Fibroblast of skin of right biceps (primary cell): ENCODE data around the gene CCDC87.
"Not testable (repeated sequence)": the region's sequence is repeated elsewhere in the genome, so short reads cannot be mapped to it uniquely, and the experiment has no call there.

Experiments
- DNase-seq: peaks from one replicate; pipeline ENCODE4 v3.0.0-alpha.2; 2013

The CCDC87 gene

DNA sequence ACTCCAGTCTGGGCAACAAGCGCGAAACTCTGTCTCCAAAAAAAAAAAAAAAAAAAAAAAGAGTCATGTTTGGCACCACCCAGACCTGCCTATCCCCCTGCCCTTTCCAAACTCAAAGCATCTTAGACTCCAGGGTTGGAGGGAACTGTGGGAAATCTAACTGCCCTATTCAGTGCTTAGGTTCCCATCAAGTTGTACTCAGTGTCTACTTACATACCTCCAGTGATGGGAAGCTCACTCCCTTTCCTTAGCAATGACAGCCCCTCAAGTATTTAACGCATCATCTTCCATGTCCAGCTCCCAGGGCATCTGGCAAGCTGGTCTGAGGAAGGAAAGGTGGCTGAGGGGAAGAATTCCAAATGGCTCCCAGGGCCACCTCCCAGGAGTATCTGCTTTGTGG lies 43.2 kb downstream of the CCDC87 start:
- no peak for DNase-seq

GRCh38 chr11:66548774-66549630 lies 43.9 kb downstream of the CCDC87 start:
- DNase-seq: no peak

DNA sequence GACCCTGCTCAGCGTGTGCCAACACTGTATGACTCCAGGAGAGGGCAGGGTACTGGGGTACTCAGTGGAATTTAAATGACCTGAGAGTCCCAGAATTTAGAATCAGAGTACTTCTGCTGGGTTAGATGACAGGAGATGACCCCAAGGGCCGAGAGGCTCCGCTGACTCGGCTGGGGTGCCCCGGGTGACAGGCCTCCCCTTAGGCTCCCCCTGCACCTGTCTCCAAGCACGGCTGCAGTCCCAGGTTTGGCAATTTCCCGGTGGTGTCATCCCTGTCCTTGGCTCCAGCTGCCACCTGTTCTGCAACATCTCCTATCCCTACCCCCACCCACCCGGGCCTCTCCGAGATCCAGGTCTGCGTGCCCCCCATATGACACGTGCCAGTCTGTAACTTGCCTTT lies 44.8 kb downstream of the CCDC87 start:
- no peak for DNase-seq

DNA sequence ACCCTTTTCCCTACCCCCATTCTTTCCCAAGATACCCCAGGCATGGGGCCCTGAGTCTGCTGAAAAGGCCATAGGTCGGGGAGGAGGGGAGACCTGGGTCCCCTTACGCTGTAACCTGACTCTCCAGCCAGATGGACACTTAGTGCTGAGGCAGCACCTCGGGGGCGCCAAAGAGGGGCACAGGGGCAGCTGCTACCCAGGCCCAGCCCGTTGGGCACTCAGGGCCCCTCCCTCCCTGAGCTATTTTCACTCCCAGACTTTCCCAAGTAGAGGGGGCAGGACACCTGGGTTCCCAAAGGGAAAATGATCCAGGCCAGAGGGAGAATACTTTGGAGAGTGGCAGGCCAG lies 45.2 kb downstream of the CCDC87 start:
- DNase-seq: no peak

GRCh38 chr11:66546966-66547661 lies 45.7 kb downstream of the CCDC87 start:
- no peak for DNase-seq

GRCh38 chr11:66546368-66546965 lies 46.4 kb downstream of the CCDC87 start, which contains the start of gene ACTN3:
ACTN3 (plus strand) TSS chr11:66546903; CDS start chr11:66546938, 35 bp downstream.
- peak; percentile 45 for DNase-seq

GRCh38 chr11:66545701-66546367 lies 47.0 kb downstream of the CCDC87 start, which contains the start of gene ZDHHC24:
ZDHHC24 (minus strand) TSS chr11:66546048; CDS start chr11:66546003, 45 bp downstream.
- DNase-seq: peak; percentile 97

- DNase-seq: not testable (repeated sequence)
Measured at GRCh38 chr11:66544952-66545351, 47.9 kb downstream of the CCDC87 start.

DNA sequence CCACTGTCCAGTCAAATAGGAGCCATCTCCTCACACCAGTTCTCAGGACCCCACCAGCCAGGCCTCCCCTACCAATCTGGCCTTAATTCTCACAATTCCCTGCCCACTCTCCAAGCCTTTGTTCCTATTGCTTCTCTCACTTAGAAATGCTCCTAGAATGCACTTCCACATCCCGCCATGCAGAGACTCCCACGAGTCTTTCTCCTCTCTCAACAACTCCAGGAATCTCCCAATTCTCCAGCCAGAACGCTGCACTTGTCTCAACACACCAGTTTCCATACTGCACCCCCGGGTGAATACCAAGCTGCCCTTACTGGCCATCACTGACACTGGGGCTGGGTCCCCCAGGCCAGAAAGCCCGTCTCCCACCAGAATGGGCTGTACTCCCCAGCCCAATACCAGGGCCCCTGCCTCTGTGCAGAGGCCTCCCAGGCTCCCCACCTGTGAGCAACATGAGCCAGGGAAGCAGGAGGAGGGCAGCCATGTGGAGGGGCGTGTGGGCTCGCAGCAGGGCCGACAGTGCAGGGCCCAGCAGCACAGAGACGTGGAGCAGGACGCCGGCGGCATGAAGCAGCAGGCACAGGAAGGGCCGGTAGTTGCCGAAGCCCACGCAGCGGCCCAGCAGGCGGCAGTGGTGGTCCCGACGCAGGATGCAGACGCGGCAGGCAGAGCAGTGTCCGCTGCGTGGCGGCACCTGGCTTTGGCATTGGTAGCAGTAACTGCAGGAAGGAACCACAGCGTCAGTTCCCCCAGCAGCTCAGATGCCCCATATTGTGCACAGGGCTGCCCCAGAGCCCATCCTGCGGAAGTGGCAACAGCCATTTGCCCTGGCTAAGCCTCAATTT lies 49.4 kb downstream of the CCDC87 start:
- DNase-seq: peak; percentile 57

- DNase-seq: no peak
Measured at GRCh38 chr11:66542362-66542761, 50.5 kb downstream of the CCDC87 start.

- no peak for DNase-seq
Measured at GRCh38 chr11:66541892-66542291, 51.0 kb downstream of the CCDC87 start.

DNA sequence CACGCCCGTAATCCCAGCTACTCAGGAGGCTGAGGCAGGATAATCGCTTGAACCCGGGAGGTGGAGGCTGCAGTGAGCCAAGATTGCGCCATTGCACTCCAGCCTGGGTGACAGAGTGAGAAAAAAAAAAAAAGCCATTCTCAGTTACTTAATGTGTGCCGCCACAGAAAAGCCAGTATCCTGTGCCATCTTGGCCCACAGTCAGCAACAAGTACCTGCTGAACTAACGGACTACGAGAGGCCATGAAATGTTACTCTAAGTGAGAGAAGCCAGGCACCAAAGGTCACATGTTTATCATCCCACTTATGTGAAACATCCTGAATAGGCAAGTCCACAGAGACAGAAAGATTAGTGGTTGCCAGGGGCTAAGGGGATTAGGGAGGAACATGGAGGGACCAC lies 52.3 kb downstream of the CCDC87 start:
- DNase-seq: not testable (repeated sequence)
